H1 (cell line): ENCODE results near the gene ZC3H7B. TPM values are rescaled to one million over a fixed set of nuclear protein-coding genes. Genes with fewer than 3 reads are reported as not detected.

Experiments
- CBX5 ChIP-seq: fragments of 300-800, 300-1000 bp; sonication (generic); IDR thresholded peaks from 2 replicates; pipeline ENCODE4 v1.7.1; 2016; ENCODE audit warnings: antibody characterized with exemption, low read length, low read depth
- JUN ChIP-seq: IDR thresholded peaks from 2 replicates; pipeline ENCODE4 v1.6.1; 2011; ENCODE audit warnings: low read depth, mild to moderate bottlenecking, improper control_type of control experiment, low read length
- KDM4A ChIP-seq: IDR thresholded peaks from one replicate; pipeline ENCODE4 v1.7.1; 2012; ENCODE audit warnings: low read depth, mild to moderate bottlenecking, moderate library complexity, low read length, inconsistent platforms; ENCODE audit not compliant: severe bottlenecking
- RAD21 ChIP-seq, 2 experiments: IDR thresholded peaks in 1 of 2; conservative IDR thresholded peaks in 1 of 2; 2 replicates each; pipeline ENCODE4 v1.6.1; 2011; ENCODE audit warnings: low read depth in 2 of 2, low read length in 2 of 2, improper control_type of control experiment in 1 of 2, inconsistent platforms in 1 of 2, mild to moderate bottlenecking in 1 of 2, moderate library complexity in 1 of 2
- RBBP5 ChIP-seq: IDR thresholded peaks from 2 replicates; pipeline ENCODE4 v1.7.1; 2012; ENCODE audit warnings: low read depth, mild to moderate bottlenecking, inconsistent platforms, low read length, moderate library complexity, borderline replicate concordance
- RXRA ChIP-seq: IDR thresholded peaks from 2 replicates; pipeline ENCODE4 v1.6.1; 2011; ENCODE audit warnings: low read depth, mild to moderate bottlenecking, low read length, moderate library complexity; ENCODE audit not compliant: insufficient read depth
- TEAD4 ChIP-seq: IDR thresholded peaks from 2 replicates; pipeline ENCODE4 v1.6.1; 2012; ENCODE audit warnings: low read depth, low read length, inconsistent platforms, mixed read lengths
- polyA plus RNA-seq, 7 experiments: library from polyadenylated mRNA; depleted of rRNA in 3 of 7; stranded (reverse) in 5 of 7; unstranded in 2 of 7; fragments of >200 nt in 5 of 7; fragments of 200-250 nt in 2 of 7; gene quantifications; 1 replicate in 5 of 7; 2 replicates in 1 of 7; 4 replicates in 1 of 7; pipeline versions ENCODE4 v1.2.1 to v1.2.3, GENCODE V29; 2011 to 2013; ENCODE audit warnings: missing spikeins in 2 of 7, mixed read lengths in 2 of 7
- total RNA-seq: library from RNA; stranded (reverse); fragmentation: NEBNext Ultra II Directional; extraction: Animal tissue kit (Norgen Biotek cat#: 25700); gene quantifications from 2 replicates; pipeline ENCODE4 v1.2.1, GENCODE V29; 2021
- TF ChIP-seq, protein P1 (sequence below): fragments of 300-600 bp; sonication (generic); IDR thresholded peaks from 2 replicates; pipeline ENCODE4 v1.7.1; 2012; ENCODE audit warnings: low read length, moderate library complexity, mild to moderate bottlenecking, inconsistent platforms; ENCODE audit not compliant: insufficient replicate concordance
- TF ChIP-seq, protein P2 (sequence below): IDR thresholded peaks from 2 replicates; pipeline ENCODE4 v1.6.1; 2012; ENCODE audit warnings: low read length, inconsistent platforms

ZC3H7B gene
- total and polyA plus RNA-seq, 2 of the 8 experiments (the other 6 are each of a cell fraction or from before 2014, with no cell fraction given) = 35.5 to 78.6 TPM

DNA sequence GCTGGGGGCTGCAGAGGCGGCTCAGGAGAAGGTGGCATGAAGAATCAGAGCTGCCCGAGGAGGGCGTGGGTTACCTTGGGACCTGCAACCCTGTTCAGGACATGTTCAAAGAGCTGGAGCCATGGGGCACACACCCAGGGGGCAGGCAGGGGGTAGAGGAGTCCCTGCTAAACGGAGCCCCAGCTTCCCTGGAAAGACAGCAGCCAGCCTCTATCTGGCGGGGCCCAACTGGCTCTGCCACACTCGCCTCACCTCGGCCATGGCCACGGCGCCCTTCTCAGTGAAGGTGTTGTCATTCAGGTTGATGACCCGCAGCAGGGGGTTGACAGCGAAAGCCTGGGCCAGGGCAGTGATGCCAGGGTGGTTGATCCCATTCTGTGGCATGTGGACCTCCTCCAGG, 43.6 kb upstream of the ZC3H7B start (continued):
- TF ChIP-seq, protein P1, sequence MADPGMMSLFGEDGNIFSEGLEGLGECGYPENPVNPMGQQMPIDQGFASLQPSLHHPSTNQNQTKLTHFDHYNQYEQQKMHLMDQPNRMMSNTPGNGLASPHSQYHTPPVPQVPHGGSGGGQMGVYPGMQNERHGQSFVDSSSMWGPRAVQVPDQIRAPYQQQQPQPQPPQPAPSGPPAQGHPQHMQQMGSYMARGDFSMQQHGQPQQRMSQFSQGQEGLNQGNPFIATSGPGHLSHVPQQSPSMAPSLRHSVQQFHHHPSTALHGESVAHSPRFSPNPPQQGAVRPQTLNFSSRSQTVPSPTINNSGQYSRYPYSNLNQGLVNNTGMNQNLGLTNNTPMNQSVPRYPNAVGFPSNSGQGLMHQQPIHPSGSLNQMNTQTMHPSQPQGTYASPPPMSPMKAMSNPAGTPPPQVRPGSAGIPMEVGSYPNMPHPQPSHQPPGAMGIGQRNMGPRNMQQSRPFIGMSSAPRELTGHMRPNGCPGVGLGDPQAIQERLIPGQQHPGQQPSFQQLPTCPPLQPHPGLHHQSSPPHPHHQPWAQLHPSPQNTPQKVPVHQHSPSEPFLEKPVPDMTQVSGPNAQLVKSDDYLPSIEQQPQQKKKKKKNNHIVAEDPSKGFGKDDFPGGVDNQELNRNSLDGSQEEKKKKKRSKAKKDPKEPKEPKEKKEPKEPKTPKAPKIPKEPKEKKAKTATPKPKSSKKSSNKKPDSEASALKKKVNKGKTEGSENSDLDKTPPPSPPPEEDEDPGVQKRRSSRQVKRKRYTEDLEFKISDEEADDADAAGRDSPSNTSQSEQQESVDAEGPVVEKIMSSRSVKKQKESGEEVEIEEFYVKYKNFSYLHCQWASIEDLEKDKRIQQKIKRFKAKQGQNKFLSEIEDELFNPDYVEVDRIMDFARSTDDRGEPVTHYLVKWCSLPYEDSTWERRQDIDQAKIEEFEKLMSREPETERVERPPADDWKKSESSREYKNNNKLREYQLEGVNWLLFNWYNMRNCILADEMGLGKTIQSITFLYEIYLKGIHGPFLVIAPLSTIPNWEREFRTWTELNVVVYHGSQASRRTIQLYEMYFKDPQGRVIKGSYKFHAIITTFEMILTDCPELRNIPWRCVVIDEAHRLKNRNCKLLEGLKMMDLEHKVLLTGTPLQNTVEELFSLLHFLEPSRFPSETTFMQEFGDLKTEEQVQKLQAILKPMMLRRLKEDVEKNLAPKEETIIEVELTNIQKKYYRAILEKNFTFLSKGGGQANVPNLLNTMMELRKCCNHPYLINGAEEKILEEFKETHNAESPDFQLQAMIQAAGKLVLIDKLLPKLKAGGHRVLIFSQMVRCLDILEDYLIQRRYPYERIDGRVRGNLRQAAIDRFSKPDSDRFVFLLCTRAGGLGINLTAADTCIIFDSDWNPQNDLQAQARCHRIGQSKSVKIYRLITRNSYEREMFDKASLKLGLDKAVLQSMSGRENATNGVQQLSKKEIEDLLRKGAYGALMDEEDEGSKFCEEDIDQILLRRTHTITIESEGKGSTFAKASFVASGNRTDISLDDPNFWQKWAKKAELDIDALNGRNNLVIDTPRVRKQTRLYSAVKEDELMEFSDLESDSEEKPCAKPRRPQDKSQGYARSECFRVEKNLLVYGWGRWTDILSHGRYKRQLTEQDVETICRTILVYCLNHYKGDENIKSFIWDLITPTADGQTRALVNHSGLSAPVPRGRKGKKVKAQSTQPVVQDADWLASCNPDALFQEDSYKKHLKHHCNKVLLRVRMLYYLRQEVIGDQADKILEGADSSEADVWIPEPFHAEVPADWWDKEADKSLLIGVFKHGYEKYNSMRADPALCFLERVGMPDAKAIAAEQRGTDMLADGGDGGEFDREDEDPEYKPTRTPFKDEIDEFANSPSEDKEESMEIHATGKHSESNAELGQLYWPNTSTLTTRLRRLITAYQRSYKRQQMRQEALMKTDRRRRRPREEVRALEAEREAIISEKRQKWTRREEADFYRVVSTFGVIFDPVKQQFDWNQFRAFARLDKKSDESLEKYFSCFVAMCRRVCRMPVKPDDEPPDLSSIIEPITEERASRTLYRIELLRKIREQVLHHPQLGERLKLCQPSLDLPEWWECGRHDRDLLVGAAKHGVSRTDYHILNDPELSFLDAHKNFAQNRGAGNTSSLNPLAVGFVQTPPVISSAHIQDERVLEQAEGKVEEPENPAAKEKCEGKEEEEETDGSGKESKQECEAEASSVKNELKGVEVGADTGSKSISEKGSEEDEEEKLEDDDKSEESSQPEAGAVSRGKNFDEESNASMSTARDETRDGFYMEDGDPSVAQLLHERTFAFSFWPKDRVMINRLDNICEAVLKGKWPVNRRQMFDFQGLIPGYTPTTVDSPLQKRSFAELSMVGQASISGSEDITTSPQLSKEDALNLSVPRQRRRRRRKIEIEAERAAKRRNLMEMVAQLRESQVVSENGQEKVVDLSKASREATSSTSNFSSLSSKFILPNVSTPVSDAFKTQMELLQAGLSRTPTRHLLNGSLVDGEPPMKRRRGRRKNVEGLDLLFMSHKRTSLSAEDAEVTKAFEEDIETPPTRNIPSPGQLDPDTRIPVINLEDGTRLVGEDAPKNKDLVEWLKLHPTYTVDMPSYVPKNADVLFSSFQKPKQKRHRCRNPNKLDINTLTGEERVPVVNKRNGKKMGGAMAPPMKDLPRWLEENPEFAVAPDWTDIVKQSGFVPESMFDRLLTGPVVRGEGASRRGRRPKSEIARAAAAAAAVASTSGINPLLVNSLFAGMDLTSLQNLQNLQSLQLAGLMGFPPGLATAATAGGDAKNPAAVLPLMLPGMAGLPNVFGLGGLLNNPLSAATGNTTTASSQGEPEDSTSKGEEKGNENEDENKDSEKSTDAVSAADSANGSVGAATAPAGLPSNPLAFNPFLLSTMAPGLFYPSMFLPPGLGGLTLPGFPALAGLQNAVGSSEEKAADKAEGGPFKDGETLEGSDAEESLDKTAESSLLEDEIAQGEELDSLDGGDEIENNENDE = no peak
- TF ChIP-seq JUN = no peak
- no peak for TF ChIP-seq RXRA
- TF ChIP-seq RAD21 (IDR thresholded peaks at IDR 0.05 in 1 of 2, conservative IDR thresholded peaks at IDR 0.05 in 1 of 2; ENCODE audit: low read depth in 2 of 2, low read length in 2 of 2) = no peak
- no peak for TF ChIP-seq CBX5
- TF ChIP-seq, protein P2, sequence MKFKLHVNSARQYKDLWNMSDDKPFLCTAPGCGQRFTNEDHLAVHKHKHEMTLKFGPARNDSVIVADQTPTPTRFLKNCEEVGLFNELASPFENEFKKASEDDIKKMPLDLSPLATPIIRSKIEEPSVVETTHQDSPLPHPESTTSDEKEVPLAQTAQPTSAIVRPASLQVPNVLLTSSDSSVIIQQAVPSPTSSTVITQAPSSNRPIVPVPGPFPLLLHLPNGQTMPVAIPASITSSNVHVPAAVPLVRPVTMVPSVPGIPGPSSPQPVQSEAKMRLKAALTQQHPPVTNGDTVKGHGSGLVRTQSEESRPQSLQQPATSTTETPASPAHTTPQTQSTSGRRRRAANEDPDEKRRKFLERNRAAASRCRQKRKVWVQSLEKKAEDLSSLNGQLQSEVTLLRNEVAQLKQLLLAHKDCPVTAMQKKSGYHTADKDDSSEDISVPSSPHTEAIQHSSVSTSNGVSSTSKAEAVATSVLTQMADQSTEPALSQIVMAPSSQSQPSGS = no peak
- no peak for TF ChIP-seq TEAD4
- no peak for TF ChIP-seq KDM4A
- TF ChIP-seq RBBP5 = no peak
